Cardiac fibroblast (primary cell): ENCODE data around the gene EFCAB7.

ENCODE experiments used
- DNase-seq, 2 donors: peaks; one replicate each; pipeline versions ENCODE4 v3.0.0 to v3.0.0-alpha.2; 2010; ENCODE audit warnings: low read depth in 2 of 2
- H3K4me3 ChIP-seq, 2 donors: replicated peaks in 1 of 2; 1 replicate in 1 of 2; 2 replicates in 1 of 2; pipeline ENCODE4 v1.5.1; 2011; ENCODE audit warnings: low read depth in 2 of 2, low read length in 2 of 2, mild to moderate bottlenecking in 2 of 2, moderate library complexity in 1 of 2
- TF ChIP-seq, protein P1 (sequence below): IDR thresholded peaks from one replicate; pipeline ENCODE4 v1.5.1; 2011; ENCODE audit warnings: low read depth, mild to moderate bottlenecking, low read length, inconsistent platforms

EFCAB7 gene

DNA sequence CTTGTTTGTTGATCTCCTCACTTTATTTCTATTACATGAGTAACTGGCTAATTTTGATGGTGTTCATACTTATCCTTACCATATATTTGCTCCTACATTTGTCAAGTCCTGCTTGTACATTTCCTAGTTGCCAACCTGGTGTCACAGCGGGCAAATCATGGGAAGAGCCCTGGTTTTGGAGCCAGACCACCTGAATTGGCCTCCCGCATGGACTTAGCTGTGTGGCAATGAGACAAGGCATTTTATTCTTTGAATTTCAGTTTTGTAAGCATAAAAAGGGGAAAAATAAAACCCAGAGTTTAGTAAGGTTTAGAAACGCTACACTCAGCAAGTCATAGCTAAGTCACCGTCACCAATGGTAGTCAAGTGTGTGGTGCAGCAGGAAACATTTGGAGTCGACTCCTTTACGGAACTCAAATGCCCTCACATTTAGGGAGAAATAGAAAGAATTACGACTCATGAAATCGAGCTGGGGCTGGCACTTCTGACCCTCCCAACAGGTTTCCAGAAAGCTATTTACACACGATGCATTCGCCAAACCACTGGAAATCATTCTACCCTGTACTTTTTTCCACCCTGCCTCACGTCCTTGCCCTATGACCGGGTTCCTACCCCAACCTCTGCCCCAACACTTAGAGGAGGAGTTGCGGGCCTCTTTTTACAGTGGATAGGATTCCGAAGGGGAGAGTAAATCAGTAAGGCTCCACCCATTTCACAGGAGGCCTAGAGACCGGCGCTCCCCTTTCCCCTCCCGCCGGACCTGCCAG lies 69.4 kb downstream of the EFCAB7 start:
- H3K4me3 ChIP-seq: peak overlapping the region; percentile 81 to 89
- TF ChIP-seq, protein P1, sequence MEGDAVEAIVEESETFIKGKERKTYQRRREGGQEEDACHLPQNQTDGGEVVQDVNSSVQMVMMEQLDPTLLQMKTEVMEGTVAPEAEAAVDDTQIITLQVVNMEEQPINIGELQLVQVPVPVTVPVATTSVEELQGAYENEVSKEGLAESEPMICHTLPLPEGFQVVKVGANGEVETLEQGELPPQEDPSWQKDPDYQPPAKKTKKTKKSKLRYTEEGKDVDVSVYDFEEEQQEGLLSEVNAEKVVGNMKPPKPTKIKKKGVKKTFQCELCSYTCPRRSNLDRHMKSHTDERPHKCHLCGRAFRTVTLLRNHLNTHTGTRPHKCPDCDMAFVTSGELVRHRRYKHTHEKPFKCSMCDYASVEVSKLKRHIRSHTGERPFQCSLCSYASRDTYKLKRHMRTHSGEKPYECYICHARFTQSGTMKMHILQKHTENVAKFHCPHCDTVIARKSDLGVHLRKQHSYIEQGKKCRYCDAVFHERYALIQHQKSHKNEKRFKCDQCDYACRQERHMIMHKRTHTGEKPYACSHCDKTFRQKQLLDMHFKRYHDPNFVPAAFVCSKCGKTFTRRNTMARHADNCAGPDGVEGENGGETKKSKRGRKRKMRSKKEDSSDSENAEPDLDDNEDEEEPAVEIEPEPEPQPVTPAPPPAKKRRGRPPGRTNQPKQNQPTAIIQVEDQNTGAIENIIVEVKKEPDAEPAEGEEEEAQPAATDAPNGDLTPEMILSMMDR: no peak
- DNase-seq: no peak

DNA sequence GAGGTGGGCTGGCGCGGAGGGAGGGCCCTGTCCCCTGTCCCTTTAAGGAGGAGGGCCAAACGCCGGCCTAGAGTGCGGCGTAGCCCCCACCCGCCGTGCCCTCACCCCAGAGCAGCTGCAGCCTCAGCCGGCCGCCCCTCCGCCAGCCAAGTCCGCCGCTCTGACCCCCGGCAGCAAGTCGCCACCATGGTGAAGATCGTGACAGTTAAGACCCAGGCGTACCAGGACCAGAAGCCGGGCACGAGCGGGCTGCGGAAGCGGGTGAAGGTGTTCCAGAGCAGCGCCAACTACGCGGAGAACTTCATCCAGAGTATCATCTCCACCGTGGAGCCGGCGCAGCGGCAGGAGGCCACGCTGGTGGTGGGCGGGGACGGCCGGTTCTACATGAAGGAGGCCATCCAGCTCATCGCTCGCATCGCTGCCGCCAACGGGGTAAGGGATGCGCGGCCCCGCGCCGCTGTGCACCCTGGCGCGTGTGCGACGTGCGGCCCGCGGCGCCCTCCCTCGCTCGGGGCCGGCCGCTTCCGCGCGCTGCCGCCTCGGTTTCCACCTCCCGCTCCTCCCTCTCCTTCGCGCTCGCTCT lies 70.1 kb downstream of the EFCAB7 start, which contains the start of gene PGM1:
TSS of gene PGM1 (plus strand) at position 109 of the 583 bp plus-strand sequence. CDS start at position 187, 78 bp downstream.
- peak; percentile 78 to 80 for DNase-seq
- H3K4me3 ChIP-seq: peak within 1 kb of the TSS; percentile 81 to 89
- TF ChIP-seq, protein P1: no peak

DNA sequence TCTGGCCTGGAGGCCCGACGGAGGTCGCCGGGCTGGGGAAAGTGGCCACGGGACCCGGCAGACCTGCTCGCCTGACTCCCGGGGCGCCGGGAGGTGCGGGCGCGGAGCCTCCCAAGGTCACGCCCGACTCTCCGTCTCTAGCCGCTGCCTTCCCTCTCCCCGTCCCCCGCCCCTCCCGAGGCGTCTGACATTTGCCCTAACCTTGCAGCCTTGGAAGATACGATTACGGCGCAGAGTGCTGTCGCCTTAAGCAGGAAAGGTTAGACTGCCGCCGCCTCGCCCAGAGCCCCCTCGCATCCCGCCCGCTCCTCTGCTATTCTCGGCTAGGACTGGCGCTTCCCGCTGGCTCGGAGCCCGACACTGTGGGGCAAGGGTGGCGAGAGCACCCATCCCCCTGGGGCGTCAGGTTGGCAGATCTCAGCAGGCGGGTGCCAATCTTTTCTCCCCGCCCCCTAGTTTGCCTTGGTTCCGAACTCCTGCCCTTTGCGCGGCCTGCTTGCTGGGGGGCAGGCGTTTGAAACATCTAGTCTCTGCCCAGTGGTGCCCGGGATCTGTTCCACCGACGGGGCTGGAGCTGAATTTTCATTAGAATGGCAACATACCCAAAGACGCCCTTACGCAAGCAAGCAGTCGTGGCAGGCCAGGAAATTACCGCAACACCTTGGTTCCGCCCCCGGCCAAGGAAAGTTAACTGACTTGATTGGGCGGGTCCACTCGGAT lies 70.7 kb downstream of the EFCAB7 start:
- peak; percentile 60 to 75 for DNase-seq
- H3K4me3 ChIP-seq: peak overlapping the region; percentile 81 to 89
- TF ChIP-seq, protein P1: no peak

DNA sequence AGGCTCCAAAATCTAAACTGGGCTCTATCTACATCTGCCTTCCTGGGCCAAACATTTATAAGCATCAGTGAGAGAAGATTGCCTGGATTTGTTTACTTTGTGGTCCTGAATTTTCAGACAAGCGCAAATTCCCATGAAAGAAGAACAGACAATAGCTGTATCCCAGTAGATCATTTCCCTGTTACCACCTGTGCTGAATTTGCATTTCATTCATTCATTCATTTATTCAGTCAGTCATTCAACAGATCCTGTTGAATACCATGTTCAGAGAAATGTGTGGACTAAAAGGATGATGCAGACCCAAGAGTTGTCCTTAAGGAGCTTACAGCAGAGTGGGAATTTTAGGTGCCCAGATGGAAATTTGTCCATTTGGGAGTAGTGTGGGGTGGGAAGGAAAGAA lies 72.1 kb downstream of the EFCAB7 start:
- no peak overlapping the region for H3K4me3 ChIP-seq

DNA sequence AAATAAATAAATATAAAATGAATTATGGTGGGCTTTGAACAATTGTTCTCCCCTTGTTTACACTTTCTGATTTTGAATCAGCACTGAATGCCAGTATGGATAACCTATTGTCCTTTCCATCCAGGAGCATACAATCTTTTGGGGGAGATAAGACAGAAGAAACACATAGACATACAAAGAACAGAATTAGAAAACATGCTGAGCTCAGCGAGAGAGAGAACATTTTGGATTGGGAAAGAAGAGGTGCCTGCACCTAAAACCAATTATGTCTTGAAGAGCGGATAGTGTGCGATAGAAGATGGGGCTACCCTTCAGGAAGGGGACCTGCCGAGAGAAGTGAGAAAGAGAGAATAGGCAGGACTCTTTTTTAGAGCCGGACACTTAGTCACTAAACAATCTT lies 76.5 kb downstream of the EFCAB7 start:
- no peak for DNase-seq
- TF ChIP-seq, protein P1: no peak
- H3K4me3 ChIP-seq: no peak overlapping the region

More for the DNA sequence above, 72.1 kb downstream of the EFCAB7 start:
- no peak for DNase-seq
- TF ChIP-seq, protein P1: no peak

DNA sequence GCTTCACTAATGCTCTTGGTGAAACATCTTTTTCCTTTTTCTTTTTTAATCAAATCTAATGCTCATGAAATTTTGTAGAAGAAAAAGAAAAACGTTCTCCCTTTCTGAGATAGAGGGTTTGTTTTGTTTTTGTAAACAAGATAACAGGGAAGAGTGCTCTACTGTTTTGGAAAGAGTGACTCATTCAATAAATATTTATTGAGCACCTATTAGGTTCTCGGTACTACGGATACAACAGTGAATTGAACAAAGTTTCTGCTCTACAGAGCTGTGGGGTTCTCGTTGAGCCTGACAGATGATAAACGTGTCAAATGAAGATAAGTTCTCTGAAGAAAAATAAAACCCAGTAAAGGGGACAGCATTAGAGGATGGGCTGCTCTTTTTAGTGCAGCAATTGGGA lies 76.9 kb downstream of the EFCAB7 start:
- TF ChIP-seq, protein P1: no peak
- no peak overlapping the region for H3K4me3 ChIP-seq
- DNase-seq: no peak
